Activated T-cell treated with anti-CD3 and anti-CD28 coated beads for 48 hours (primary cell): ENCODE measurements around the gene CYP2R1.

ENCODE experiments used
- DNase-seq: peaks from one replicate; pipeline ENCODE4 v3.0.0-alpha.2; 2020; ENCODE audit warnings: low read depth

The CYP2R1 gene

DNA sequence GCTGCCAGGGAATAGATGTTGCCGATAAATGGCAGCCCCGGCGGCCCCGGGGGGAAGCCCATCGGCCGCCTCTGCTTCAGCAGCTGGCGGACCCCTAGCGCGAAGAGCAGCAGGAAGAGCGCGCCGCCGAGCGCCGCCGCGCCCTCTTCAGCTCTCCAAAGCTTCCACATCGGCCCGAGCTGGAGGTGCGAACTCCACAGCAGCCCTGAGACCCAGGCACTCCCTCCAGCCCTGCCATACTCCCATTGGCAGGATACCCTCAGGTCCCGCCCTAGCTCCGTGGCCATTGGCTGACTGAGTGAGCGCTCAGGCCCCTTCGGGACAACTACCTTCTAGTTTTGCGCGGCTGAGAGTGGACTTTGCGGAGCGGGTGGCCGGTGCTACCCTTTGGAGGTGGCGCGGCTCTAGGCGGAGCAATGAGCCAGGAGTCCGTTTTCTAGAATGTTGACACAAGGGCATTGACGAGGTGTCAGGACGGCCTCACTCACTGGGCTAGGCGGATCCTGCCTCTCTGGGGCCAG, at the start of gene CYP2R1:
Gene CYP2R1, minus strand, starts transcription at position 196 of the 521 bp plus-strand sequence. Its CDS starts 26 bp downstream, at position 170.
- DNase-seq: peak; percentile 85

DNA sequence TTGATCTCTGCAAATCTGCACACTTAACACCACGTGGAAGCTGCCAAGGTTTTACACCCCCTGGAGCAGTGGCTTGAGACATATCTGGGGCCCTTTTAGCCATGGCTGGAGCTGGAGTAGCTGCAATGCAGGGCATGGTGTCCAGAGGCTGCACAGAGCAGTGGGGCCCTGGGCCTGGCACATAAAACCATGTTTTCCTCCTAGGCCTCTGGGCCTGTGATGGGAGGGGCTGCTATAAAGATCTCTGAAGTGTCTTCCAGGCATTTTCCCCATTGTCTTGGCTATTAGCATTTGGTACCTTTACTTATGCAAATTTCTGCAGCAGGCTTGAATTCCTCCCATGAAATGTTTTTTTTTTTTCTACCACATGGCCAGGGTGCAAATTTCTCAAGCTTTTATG, 46.9 kb upstream of the CYP2R1 start:
- DNase-seq: no peak

- DNase-seq: no peak
Measured at GRCh38 chr11:14934641-14935351, 42.8 kb upstream of the CYP2R1 start.

DNA sequence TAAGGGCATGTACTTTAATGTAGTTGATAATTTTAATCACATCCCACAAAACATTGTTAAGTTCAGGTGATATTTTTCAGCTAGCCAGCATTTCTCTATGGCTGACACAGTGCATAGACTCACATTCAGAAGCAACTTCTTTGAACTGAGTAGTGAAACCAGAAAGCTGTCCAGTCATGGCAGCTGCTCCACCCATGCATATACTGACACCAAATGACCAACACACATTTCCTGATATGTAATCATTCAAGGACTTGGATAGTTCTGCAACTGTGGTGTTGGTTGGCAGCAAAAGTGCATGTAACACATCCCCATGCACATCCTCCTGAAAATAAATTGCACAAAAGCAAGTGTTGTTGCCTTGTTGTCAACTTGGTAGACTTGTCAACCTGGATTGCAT, 40.4 kb upstream of the CYP2R1 start:
- DNase-seq: no peak

GRCh38 chr11:14930369-14930768, 38.3 kb upstream of the CYP2R1 start:
- no peak for DNase-seq

GRCh38 chr11:14927146-14927545, 35.1 kb upstream of the CYP2R1 start:
- DNase-seq: no peak

- no peak for DNase-seq
Measured at GRCh38 chr11:14924318-14924717, 32.3 kb upstream of the CYP2R1 start.

DNA sequence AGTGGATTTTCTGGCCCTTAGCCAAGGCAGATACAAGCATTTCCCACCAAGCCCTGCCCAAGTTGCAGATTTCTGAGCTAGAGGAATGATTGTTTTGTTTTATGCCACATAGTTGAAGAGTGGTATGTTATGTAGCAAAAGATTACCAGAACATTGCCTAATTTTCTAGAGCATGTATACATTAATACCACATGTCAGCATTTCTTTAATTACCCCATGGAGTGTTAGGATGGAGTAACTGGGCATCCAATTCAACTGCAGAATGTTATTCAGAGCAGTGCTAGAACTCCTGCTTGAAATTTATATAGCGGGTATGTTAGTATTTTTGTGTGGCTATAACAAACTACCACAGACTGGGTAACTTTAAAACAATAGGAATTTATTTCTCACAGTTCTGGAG, 24.4 kb upstream of the CYP2R1 start:
- DNase-seq: no peak

- no peak for DNase-seq
Measured at GRCh38 chr11:14914536-14914935, 22.5 kb upstream of the CYP2R1 start.

DNA sequence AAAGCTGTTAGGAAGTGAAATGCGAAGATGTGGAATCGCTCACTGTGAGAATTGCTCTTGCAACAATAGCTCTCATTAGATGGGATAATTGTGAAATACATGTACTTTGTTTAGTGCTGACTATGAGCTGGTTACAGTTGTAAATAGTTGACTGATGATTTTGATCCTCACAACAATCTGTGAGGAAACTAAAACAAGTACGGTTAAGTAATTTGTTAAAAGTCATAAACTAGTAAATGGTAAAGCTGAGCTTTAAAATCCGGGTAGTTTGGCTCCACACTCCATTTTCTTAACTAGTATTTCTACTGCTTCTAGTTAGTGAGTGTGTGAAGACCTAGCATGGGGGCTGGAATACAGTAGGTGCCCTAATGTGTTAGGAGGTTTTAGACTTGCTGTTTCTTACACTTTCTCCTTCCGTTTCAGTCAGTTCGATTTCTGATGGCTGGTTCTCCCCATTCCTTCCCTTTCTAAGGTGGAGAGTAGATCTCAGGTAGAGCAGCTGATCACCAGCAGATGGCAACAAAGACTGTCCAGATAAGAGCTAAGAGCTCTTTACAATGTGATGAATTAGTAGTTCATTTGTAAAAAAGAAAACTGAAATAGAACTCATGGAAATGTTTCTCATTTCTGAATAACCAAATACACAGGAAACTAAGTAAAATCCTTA, 16.3 kb upstream of the CYP2R1 start:
- DNase-seq: no peak

DNA sequence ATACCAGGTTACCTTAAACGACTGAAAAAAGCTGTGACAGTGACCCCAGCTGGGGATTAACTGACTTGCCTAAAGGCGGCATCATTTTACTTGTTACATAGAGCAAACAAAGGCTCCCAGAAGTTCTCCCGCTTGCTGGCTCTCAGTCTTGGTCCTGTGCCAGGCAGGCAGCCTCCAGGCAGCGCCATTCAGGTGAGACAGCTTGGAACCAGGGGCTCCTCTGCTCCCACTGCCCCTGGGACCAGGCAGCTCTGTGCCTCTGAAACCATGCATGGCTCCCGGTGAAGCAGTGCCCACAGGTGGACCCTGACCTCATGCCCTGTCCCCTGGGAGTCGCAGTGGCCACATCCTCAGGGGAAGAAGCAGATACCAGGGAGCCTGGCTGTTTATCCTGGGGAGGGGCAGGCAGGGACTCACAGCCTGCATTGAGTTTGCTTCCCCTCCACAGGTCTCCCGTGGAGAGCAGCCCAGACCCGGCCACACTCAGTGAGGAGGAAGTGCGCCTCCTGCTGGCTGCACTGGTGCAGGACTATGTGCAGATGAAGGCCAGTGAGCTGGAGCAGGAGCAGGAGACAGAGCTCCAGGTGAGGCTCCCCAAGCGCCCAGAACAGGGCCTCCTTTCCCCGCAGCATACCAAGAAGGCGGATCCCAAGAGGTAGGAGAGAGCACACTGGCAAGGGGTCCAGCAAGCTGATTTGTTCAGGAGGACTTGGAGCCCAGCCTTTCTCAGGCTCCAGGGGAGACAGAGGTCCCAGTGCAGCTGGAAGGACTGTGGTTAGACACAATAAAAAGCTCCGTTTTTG, 15.6 kb upstream of the CYP2R1 start:
- peak; percentile 81 for DNase-seq

- DNase-seq: no peak
Measured at GRCh38 chr11:14906993-14907392, 15.0 kb upstream of the CYP2R1 start.

- no peak for DNase-seq
Measured at GRCh38 chr11:14906578-14906977, 14.5 kb upstream of the CYP2R1 start.

DNA sequence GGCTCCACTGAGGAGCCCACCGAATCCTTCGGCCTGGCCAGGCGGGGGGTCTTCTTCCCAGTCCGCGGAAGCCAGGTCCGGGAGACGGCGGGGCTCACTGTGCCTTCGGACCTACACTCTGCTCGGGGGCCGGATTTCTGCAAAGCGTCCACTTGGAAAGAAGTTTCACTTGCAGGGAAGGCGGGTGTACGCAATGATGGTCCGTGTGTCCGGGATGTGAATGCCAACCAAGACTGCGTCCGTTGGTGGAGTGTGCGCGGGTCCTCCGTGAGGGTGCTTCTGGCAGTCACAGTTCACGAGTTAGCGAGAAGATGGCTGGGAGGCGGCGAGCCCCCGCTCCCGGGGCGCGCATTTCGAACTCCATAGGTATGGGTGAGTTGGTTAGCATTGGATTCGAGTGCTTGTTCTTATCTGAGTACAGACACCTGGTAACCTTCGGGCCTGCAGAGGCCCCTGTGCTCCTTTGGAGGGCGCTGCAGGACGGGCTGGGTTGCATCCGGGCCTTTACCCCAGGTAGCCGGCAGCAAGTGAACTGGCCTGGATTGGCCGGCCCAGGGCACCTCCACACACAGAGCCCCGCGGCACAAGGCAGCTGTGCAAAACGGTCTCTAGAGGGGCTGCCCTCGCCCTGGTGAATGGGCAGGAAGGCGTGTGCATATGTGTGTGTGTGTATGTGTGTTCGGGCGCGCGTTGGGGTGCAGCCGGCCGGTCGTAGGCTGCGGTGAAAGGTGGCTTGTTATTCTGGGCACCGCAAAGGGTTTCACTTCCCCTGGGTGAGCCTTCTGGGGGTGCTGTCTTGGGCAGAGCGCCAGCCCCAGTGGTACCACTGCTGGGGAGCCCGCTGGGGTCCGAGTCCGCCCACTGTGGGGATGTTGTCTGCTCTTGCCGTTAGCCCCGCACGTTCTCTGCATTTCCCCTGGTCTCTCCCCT, 13.3 kb upstream of the CYP2R1 start:
- DNase-seq: peak; percentile 70

DNA sequence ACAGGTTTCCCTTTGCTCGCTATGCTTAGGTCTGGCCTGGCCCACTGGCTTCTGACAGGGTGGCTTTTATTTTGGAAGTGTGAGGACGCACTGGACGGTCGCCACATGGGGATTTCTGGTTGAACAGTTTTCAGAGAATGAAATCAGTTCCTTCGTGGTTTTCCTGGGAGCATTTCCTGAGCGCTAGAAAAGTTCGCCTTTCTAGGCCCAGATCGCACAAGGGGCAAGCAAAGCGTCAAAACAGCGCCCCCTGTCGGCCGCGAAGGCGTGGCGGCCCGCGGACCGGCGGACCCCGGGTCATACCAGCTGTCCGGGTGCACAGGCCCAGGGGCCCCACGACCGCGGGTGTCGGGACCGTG, 12.7 kb upstream of the CYP2R1 start:
- peak; percentile 80 for DNase-seq

GRCh38 chr11:14902650-14903350, 10.8 kb upstream of the CYP2R1 start:
- no peak for DNase-seq

DNA sequence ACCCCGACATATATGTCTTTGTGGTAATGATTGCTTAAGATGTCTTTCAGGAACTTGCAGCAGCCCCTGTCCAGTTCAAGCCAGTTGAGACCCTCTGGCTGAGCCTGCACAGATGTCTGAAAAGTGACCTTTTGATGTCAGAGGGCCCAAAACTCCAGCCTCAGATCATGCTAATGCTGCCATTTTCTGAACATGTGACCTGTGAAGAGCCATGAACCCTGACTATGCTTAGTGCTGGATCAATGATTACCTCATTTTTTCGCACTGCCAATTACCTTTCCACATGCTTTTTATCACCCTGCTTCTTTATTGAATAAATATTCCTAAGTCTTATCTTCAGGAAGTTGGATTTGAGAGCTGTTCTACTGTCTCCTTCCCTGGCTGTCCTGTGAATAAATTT, 6.9 kb upstream of the CYP2R1 start:
- no peak for DNase-seq

DNA sequence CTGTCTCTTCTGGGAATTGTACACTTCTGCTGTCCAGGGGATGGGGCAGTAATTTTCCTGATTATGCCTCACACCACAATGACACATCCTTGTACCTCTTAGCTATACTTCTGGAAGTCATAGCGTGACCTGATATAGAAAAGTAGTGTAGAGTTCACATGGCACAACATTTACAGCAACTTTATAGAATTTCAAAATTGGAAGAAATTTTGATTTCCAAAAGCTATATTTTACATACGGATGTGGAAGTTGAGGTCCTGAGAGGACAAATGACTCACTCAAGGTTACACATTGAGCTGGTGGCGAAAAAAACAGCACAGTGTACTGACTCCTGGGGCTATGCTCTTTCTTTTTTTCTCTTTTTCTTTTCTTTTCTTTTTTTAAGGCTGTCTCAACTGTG, 6.3 kb upstream of the CYP2R1 start:
- no peak for DNase-seq

DNA sequence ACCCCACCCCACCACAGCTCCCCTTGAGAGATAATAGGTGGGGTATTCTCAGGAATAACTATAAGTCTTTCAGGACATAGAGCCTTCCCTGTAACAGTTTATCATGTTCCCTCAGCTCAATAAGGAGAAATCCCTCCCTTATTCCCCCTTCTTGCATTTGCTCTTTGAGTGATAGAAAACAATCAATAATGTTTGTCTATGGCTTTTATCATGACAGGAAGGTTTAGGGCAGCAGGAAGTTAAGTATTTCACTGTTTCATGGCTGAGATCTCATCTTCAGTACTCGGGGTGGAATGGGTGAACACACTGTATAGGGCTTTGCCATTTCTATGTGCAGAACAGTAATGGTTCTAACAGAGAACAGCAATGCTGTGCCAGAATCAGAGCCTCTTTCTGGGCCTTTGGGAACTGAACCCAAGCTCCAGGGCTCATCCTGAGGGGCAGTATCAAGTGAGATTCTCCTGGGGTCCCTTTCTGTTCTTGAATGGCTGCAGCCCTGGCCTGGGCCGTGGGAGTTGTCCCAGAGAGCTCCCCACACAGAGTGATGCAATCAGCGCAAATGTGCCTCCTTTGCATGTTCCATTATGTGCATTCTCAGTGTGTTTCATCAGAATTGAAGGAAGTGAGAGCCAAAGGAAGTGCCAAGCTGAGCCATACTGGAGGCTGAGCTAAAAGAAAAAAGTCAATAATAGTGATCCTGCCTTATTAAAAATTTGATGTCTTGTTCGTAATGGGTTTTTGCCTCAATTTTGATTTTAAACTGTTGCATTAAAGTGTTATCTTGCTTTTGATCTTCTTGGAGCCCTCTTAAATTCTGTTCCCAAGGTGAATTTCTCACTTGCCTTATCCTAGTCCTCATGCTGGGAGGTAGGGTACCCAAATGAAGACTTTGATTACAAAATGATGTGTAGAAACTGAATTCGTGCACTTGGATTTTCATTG, 2.9 kb upstream of the CYP2R1 start:
- no peak for DNase-seq

- no peak for DNase-seq
Measured at GRCh38 chr11:14892577-14892976, 546 bp upstream of the CYP2R1 start.
